HepG2 (cell line): ENCODE results near the gene CCDC88C. TPM values are rescaled to one million over a fixed set of nuclear protein-coding genes. Genes with fewer than 3 reads are reported as not detected.

Source experiments
- ATAC-seq: fragments of 200-7000 bp; cut with Tn5 transposase; 3 replicates; pipeline ENCODE4 v1.9.1; 2020; ENCODE audit warnings: mild to moderate bottlenecking, moderate library complexity
- BruUV-seq: library from RNA; stranded (reverse); fragments of 400-500 nt; replicated peaks from 2 replicates; lab custom pipeline; 2021; lab: Mats Ljungman, UMichigan
- CTCF ChIA-PET: fragments of 300-600 bp; formaldehyde crosslinking; extraction: SDS; loops from one replicate; lab custom pipeline; 2021; ENCODE audit warnings: low total read pairs, inconsistent platforms, low intra/inter-chr PET ratio; lab: Yijun Ruan, JAX
- POLR2A ChIA-PET: fragments of 350-600 bp; sonication (Branson Sonifier 250); formaldehyde crosslinking; loops from one replicate; lab custom pipeline; 2020; ENCODE audit warnings: antibody characterized with exemption, inconsistent platforms; lab: Yijun Ruan, JAX
- DNase-seq: peaks from one replicate; pipeline ENCODE4 v3.0.0-alpha.2; 2015; ENCODE audit warnings: low spot score
- FAIRE-seq: peaks from 3 replicates; lab custom pipeline; 2011; peaks lifted over from hg19 to GRCh38; lab: Jason Lieb, UNC
- H2AFZ ChIP-seq: one replicate; pipeline ENCODE4 v1.6.1; 2011; ENCODE audit warnings: low read length, inconsistent platforms
- H3K27ac ChIP-seq: fragments of 300-600 bp; 3 replicates; pipeline ENCODE4 v1.8.0; 2011; ENCODE audit warnings: mixed run types, mild to moderate bottlenecking, mixed read lengths, low read length, inconsistent platforms; ENCODE audit not compliant: insufficient read depth; ENCODE audit errors: extremely low read length
- H3K27me3 ChIP-seq, 2 experiments: fragments of 200-600 bp in 1 of 2; 2 replicates in 1 of 2; 3 replicates in 1 of 2; pipeline versions ENCODE4 v1.6.0 to v1.8.0; 2011; ENCODE audit warnings: low read length in 2 of 2, mild to moderate bottlenecking in 2 of 2, moderate library complexity in 2 of 2, inconsistent platforms in 1 of 2; ENCODE audit not compliant: insufficient read depth in 2 of 2, control insufficient read depth in 1 of 2
- H3K36me3 ChIP-seq, 2 experiments: fragments of 200-600 bp in 1 of 2; replicated peaks in 1 of 2; 2 replicates in 1 of 2; 3 replicates in 1 of 2; pipeline versions ENCODE4 v1.5.1 to v1.8.0; 2011; ENCODE audit warnings: low read length in 2 of 2, inconsistent platforms in 1 of 2; ENCODE audit not compliant: insufficient read depth in 2 of 2, control insufficient read depth in 1 of 2
- H3K4me1 ChIP-seq: 2 replicates; pipeline ENCODE4 v1.5.1; 2012; ENCODE audit warnings: low read length, inconsistent platforms; ENCODE audit not compliant: insufficient read depth
- H3K4me2 ChIP-seq: 2 replicates; pipeline ENCODE4 v1.6.0; 2011; ENCODE audit warnings: low read depth, low read length, inconsistent platforms
- H3K4me3 ChIP-seq, 3 experiments: fragments of 200-600 bp in 1 of 3; sonication (generic), shearing (Covaris generic) in 1 of 3; replicated peaks in 1 of 3; 2 replicates each; pipeline ENCODE4 v1.5.1; 2011 to 2016; ENCODE audit warnings: low read length in 3 of 3, inconsistent platforms in 2 of 3, low read depth in 2 of 3, mild to moderate bottlenecking in 2 of 3, control low read depth in 1 of 3, mixed read lengths in 1 of 3; ENCODE audit not compliant: insufficient read depth in 1 of 3
- H3K79me2 ChIP-seq: one replicate; pipeline ENCODE4 v1.6.1; 2011; ENCODE audit warnings: low read length, inconsistent platforms; ENCODE audit not compliant: insufficient read depth
- H3K9ac ChIP-seq: 2 replicates; pipeline ENCODE4 v1.6.0; 2011; ENCODE audit warnings: mild to moderate bottlenecking, low read depth, low read length, inconsistent platforms; ENCODE audit not compliant: insufficient read depth
- H3K9me3 ChIP-seq: 2 replicates; pipeline ENCODE4 v1.5.1; 2012; ENCODE audit warnings: mild to moderate bottlenecking, low read length
- H4K20me1 ChIP-seq: 2 replicates; pipeline ENCODE4 v1.6.0; 2011; ENCODE audit warnings: inconsistent platforms, mild to moderate bottlenecking, low read length, moderate library complexity; ENCODE audit not compliant: insufficient read depth
- HOXA7 ChIP-seq: sonication (generic); formaldehyde crosslinking; IDR thresholded peaks from 2 replicates; pipeline ENCODE4 v1.8.1; 2022; ENCODE audit warnings: mild to moderate bottlenecking, missing genetic modification reagents, moderate library complexity
- KLF16 ChIP-seq, 2 experiments: sonication (generic) in 1 of 2; formaldehyde crosslinking in 1 of 2; IDR thresholded peaks; 2 replicates each; pipeline versions ENCODE4 v1.6.1 to v1.8.0; 2016 to 2023; ENCODE audit warnings: missing genetic modification reagents in 2 of 2, missing compliant biosample characterization in 1 of 2
- PCBP1 ChIP-seq: fragments of 200-400 bp; formaldehyde crosslinking; IDR thresholded peaks from 2 replicates; pipeline ENCODE4 v1.6.1; 2017; ENCODE audit warnings: mild to moderate bottlenecking, low read depth, low read length, borderline replicate concordance
- ZNF256 ChIP-seq: sonication (generic); formaldehyde crosslinking; conservative IDR thresholded peaks from 2 replicates; pipeline ENCODE4 v1.4.0; 2020; ENCODE audit warnings: missing genetic modification reagents
- ZNF333 ChIP-seq: sonication (generic); formaldehyde crosslinking; IDR thresholded peaks from 2 replicates; pipeline ENCODE4 v1.4.0; 2020; ENCODE audit warnings: mild to moderate bottlenecking, missing genetic modification reagents, borderline replicate concordance
- WGBS: methylation state at CpG from one replicate; pipeline ENCODE4 v1.1.6; 2017; ENCODE audit warnings: low lambda C conversion rate; 5-methylcytosine and 5-hydroxymethylcytosine counted together
- in situ Hi-C: cut with HindIII; loops from 2 replicates; pipeline ENCODE4 v1.10.0; 2017; ENCODE audit warnings: low pct_unique_long_range_greater_than_20kb; ENCODE audit not compliant: extremely low pct_ligation_motif_present
- intact Hi-C: fragments of 100-400 bp; cut with micrococcal nuclease; formaldehyde crosslinking; loops from one replicate; pipeline ENCODE4 v1.10.0; 2022; ENCODE audit not compliant: unreplicated experiment
- polyA plus RNA-seq, 8 experiments: library from polyadenylated mRNA; depleted of rRNA in 3 of 8; stranded (reverse) in 7 of 8; unstranded in 1 of 8; fragments of >200 nt; fragmentation: Illumina TruSeq in 4 of 8; extraction: Trizol in 4 of 8; gene quantifications; 2 replicates each; pipeline versions ENCODE4 v1.2.1 to v1.2.3, GENCODE V29; 2011 to 2016; ENCODE audit warnings: low read depth in 4 of 8, missing spikeins in 1 of 8, mixed read lengths in 1 of 8; ENCODE audit not compliant: insufficient read depth in 1 of 8
- total RNA-seq, 5 experiments: library from RNA; depleted of rRNA; stranded (reverse); fragments of >200 nt; fragmentation: Illumina TruSeq; extraction: Trizol; gene quantifications; 2 replicates each; pipeline ENCODE4 v1.2.3, GENCODE V29; 2016; ENCODE audit warnings: low read depth in 1 of 5
- TF ChIP-seq, protein P1 (sequence below): IDR thresholded peaks from 2 replicates; pipeline ENCODE4 v1.6.1; 2016; ENCODE audit warnings: missing biosample characterization, missing genetic modification reagents, low read depth
- TF ChIP-seq, protein P2 (sequence below): sonication (generic); formaldehyde crosslinking; IDR thresholded peaks from 2 replicates; pipeline ENCODE4 v1.8.0; 2022; ENCODE audit warnings: low read depth, missing genetic modification reagents

Gene CCDC88C
- total and polyA plus RNA-seq, 2 of the 13 experiments (the other 11 are each of a cell fraction or from before 2014, with no cell fraction given) = 3.6 to 11.7 TPM

DNA sequence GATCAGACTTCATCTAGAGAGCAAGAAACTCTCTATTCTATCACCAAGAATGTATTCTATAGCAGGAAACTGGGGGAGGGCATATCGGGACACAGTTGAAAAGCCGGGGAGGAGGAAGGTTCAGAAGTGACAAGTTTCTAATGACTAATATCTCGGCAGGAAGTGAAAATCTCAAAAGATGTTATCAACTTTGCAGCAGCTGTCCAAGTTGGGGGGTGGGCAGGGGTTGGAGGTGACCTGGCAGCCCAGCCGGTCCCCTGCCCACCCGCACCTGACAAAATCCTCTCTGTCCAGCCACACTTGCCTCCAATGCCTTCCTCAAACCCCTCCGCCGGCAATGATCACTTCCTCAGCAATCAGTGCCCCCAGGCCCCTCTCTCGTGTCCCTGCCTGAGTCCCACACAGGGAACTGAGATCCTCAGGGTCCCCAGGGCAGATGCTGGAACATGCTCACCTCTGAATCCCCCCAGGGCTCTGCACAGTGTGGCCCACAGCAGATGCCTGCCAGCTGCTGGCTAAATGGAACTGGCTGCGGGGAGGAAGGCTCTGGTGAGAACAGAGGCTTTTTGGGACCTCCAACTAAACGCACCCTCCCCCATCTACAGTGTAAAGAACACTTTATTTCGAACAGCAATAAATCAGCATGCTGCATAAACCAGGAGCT, 43.9 kb downstream of the CCDC88C start:
- Histone ChIP-seq H3K27ac (no peak overlapping the region), H4K20me1 (no peaks in the 10 kb centered on the region), H3K9me3 (no peaks in the 10 kb centered on the region), H3K4me1 (peaks cover 16% of the 10 kb centered on the region), H2AFZ (no peak overlapping the region), H3K4me2 (no peak overlapping the region), H3K36me3 (no peaks in the 10 kb centered on the region; a peak in 1 of 5 replicates), H3K79me2 (no peaks in the 10 kb centered on the region), H3K9ac (no peak overlapping the region), H3K27me3 (no peaks in the 10 kb centered on the region), H3K4me3 (no peak overlapping the region)
- no peak for FAIRE-seq
- TF ChIP-seq, protein P1, sequence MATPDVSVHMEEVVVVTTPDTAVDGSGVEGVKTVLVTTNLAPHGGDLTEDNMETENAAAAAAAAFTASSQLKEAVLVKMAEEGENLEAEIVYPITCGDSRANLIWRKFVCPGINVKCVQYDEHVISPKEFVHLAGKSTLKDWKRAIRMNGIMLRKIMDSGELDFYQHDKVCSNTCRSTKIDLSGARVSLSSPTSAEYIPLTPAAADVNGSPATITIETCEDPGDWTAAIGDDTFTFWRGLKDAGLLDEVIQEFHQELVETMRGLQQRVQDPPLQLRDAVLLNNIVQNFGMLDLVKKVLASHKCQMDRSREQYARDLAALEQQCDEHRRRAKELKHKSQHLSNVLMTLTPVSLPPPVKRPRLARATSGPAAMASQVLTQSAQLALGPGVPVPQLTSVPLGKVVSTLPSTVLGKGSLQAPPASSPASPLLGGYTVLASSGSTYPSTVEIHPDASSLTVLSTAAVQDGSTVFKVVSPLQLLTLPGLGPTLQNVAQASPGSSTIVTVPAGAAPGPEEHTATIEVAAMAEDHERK = no peak
- TF ChIP-seq HOXA7 (CRISPR knock-in tag) (no peak), ZNF256 (CRISPR knock-in tag) (no peak), ZNF333 (CRISPR knock-in tag) (no peak), KLF16 (CRISPR knock-in tag; IDR thresholded peaks at IDR 0.05) (no peak), PCBP1 (no peak)
- TF ChIP-seq, protein P2, sequence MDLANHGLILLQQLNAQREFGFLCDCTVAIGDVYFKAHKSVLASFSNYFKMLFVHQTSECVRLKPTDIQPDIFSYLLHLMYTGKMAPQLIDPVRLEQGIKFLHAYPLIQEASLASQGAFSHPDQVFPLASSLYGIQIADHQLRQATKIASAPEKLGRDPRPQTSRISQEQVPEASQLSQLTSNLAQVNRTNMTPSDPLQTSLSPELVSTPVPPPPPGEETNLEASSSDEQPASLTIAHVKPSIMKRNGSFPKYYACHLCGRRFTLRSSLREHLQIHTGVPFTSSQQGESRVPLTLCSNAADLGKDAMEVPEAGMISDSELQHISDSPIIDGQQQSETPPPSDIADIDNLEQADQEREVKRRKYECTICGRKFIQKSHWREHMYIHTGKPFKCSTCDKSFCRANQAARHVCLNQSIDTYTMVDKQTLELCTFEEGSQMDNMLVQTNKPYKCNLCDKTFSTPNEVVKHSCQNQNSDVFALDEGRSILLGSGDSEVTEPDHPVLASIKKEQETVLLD (CRISPR knock-in tag) = no peak
- intact Hi-C loops = no loop called here
- no TSS peak for BruUV-seq
- WGBS = 91% methylated on average over 10 of the region's 11 CpGs
- POLR2A ChIA-PET = no interaction called here
- in situ Hi-C loops = no loop called here
- DNase-seq = no peak
- no peak for ATAC-seq
- CTCF ChIA-PET = no interaction called here
